ENCODE results near the gene CELSR1. TPM values are rescaled to one million over a fixed set of nuclear protein-coding genes. Genes with fewer than 3 reads are reported as not detected.

Gene CELSR1
- polyA plus RNA-seq, 1 donor, result 2.4 TPM

DNA sequence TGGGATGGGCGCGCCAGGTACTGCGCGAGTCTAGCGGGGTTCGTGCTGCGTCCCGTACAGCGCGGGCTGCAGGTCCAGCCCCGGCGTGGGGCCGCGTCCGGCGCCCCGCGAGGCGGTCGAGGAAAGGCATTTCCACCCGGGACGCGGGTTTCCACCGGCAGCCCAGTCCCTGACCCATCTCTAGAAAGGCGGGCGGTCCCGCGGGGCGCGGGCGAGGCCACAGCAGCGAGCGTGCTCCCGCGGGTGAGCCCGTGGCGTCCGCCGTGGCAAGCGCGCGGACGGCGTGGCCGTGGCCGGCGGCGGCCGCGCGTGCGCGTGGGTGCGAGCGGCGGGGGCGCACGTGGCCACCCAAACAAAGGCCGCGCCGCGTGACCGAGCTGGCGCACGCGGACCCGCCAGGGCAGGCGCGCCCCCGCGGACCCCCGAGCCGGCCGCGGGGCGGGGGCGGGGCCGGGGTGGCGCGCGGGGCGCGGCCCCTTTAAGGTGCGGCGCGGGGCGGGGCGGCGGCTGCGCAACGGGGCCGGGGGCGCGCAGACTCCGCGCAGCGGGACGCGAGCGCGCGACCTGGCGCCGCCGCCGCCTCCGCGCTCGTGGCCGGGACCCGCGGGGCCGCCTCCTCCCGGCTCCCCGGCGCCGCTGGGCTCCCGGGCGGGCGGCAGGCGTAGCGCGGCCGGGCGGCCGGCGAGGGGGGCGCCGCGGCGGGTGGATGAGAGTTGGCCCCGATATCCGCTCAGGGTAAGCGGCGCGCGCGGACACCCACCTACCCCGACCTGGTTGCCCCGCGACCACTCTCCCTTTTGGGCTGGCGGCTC lies 39.3 kb upstream of the CELSR1 start:
- no peak for DNase-seq (ENCODE audit: low read depth)

DNA sequence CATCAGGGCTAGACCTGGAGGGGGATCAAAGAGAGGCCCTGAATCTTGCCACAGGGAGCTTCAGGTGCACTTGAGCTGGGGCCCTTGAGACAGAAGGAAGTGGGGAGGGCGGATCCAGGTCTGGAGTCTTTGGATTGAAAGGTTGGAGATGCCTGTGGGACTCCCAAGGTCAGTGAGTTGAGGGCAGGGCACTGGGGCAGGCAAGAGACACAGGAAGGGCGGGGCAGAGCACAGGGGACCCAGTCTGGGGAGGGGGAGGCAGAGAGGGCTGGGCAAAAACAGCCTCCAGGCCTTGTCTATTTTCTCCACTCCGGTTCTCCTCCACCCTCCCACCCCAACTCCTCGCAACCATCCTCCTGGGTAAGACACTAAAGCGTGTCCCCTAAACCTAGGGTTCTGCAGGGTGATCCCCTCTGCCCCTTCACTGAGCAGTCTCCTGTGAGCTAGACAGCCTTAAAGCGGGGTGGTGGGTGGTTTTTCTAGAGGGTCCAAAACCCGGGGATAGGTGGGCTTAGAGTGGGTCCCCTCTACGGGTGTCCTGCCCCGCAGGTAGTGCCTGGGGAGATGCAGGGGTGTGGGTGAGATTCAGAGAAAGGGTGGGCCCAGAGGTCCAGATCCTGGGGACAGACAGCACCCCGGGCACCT lies 38.6 kb upstream of the CELSR1 start:
- DNase-seq (ENCODE audit: low read depth), result no peak

DNA sequence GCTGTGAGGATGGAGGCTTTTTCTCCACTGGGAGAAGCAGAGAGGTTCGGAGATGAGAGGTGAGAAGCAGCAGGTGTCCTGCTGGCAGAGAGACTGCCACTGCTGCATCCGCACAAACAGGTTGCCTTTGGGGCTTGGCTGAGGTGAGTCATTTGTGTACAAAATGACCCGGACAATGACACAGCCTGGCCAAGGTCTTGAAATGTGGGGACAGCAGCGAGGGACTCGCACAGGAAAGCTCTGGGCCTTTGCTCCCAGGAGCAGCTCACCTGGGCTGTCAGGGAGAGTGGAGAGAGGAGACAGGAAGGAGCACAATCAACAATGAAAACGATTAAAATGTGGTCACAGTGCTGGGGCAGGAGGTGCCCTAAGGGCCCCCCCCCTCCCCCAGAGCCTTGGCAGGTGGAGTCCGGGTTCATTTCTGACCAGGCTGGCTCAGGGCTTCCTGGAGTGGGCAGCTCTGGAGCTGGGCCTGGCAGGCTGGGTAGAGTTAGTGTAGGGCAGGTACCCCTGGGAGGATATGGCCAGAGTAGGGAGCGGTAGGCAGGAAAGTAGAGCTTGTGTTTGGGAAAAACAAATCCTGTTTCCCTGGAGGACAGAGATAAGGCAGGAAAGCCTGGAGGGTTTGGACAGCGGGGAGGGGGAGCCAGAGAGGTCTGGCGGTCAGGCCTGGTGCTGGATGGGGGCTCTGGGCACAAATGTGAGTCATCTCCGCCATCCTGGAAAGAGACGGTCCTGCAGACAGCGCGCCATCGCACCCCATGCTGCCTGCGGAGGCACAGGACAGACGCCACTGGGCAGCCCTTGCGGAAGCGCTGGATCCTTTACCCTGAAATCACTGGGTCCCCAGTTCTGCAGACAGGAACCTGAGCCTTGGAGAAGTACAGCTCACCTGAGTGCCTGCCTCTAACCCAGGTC lies 37.8 kb upstream of the CELSR1 start:
- DNase-seq (ENCODE audit: low read depth), result no peak

DNA sequence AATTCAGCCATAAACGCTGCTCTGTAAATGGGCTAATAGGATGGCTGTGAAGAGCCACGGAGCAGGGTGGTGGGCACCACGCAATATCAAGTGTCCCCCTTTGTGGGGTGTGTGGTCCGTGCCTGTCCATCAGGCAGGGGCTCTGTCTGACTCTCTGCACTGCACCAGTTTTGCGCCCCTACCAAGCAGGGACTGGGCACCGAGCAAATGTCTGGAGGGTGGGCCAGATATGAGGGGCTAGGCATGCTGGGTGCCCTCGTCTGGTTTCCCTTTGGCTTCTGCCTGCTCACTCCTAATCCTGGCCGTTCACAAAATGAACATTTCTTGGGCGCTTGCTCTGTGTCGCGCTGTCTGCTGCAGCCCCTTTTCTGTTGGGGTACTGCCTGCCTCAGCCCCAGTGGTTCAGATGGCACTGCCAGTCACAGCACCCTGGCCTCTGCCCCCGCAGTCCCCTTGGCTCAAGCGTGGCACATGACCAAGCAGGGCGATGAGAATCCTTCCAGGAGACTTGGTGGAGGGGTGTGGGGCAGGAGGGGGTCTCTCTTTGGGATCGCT lies 37.1 kb upstream of the CELSR1 start:
- DNase-seq (ENCODE audit: low read depth), result no peak

DNA sequence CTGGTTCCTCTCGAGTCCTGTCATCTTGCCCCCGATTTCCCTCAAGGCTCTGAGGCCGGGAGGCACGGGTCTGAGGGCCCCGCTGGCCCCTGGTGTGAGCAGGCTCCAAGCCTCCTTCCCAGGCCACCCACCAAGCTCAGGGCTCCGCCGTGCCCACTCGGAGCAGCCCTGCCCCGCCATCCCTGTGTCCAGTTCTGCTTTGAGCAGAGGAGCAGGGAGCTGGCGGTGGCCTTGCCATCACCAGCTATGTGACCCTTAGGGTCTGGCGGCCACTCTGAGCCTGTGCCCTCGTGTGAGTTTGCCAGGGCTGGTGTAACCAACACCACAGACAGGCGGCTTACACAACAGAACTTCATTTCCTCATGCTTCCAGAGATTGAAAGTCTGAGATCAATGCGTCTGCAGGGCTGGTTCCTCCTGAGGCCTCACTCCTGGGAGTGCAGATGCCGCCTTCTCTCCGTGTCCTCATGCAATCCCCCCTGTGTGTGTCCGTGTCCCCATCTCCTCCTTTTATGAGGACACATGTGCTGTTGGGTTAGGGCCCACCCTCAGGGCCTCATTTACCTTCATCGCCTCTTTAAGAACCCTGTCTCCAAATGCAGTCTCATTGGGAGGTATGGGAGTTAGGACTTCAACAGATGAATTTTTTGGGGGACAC lies 36.5 kb upstream of the CELSR1 start:
- DNase-seq (ENCODE audit: low read depth), result no peak

DNA sequence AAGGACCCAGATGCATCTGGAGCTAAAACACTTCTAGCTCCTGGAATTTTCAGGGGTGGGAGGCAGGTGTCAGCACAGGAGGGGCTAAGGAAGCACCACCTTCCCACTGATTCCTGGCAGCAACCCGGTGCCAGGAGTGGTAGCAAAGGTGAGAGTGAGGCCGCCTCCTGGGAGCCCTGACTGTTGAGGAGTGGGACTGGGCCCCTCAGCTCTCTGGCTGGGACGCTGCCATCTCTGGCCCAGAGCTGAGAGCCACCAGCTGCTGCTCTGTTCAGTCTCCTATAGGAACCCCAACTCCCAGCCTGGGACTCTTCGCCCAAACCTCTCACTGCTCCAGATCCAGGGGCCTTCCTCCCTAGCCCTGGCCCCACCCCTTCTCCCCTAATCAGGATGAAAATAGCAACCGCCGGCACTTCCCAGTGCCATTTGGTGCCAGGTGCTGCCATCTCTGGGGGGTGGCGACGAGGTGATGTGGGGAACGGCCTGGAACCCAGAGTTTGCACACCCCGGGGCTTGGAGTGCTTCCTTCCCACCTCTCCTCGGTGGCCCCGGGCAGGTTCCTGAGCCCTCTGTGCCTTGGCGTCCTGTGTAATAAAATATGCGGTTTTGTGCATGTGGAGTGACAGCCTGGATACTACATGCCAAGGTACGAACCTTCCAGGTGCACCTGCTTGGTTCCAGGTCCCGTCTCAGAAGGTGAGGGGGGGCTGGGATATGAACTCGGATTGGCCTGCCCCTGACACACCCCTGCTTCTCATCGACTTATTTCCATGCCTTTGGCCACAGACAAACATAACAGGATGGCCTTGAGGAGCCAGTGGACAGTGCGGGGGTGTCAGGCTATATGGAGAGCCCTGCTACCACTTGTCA lies 35.7 kb upstream of the CELSR1 start:
- no peak for DNase-seq (ENCODE audit: low read depth)

DNA sequence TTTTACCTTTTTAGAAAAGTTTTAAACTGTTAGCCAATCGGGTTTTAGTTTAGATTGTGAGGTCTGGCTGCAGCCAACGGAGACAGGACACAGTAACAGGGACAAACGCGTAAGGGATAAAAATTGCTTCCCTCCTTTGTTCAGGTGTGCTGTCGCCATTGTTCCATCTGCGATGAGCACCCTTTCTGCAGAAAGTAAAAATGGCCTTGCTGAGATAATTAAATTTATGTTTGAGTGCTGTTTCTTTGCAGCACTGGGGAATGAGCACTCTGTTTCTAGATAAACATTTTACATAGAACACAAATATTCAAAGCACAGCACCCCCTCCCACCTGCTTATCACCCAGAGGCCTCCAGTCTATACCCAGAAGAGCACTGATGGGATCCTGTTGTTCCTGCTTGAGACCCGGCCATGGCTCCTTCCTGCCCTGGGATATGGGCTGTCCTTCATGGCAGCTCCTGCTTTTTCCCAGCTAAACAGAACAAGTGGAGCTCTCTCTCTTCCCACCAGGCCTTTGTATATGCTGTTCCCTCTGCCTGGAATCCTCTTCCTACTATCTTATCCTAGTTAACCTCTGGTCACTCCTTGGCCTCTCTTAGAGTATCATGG lies 34.3 kb upstream of the CELSR1 start:
- no peak for DNase-seq (ENCODE audit: low read depth)

DNA sequence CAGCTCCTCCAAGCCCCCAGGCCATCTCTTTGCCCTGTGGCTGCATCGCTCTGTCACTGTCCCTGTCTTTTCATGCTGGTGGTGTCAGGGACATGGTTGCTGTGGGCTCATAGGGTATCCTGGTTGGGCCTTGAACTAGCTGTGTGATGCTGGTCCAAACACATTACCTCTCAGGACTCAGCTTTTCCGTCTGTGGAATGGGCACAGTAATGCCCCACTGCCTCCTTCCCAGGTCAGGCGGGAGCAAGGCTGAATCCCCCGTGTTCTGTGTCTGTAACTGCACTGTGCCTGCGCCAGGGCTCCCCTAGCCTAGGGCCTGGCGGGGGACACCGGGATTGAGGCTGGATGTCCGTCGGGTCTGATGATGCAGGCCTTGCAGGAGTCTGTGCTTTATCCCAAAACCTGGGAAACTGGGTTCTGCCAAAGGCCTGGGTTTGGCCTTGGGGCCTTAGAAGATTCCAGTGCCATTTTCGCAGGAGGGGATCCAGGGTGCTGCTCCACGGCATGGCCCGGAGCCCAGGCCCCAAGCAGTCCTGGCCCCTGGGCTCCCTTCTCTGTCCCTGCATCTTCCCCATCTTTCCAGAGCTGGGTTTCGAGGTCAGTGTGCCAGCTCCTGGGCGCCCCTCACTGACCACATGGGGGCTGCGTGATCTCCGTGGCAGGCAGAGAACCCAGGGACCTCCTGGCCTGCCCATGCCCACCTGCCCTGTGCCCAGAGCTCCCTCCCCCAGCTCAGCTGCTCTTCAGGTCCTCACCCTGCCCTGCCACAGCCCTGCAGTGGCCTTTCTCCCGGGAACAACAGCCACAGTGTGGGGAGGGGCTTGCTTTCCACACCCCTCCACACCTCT lies 32.7 kb upstream of the CELSR1 start:
- DNase-seq (ENCODE audit: low read depth), result no peak

DNA sequence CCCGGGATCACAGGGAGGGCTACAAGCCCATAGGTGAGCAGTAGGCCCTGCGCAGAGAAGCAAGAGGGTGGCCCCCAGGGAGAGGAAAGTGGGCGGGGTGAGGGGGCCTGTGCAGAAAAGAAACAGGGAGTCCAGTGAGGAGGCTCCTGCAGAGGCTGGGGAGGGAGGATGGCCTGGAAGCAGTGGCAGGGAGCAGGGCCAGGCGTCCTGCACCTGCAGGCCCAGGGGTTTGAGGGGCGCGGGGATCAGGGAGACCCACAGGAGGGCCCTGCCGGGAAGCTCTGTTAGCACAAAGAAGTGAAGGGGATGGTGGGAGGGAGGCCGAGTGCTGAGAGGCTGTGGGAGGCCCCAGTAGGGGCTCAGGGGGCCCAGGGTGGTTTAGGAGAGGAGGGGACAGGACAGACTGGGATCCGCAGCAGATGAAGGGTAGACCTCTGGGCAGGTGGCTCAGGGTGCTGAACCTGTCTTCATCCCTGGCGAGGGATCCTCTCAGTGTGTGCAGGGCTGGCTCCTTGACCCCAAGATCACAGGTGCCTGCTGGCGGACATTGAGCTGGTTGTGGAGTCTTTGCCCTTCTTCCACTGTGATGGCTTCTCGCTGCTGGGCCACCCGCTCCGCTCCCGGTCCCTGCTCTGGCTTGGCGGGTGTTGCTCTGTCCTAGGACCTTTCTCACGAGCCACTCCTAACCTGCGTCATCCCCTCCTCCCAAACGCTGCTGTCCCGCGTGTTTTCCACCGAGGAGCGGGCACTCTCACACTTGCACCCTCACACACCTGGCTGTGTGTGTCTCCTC lies 31.8 kb upstream of the CELSR1 start:
- DNase-seq (ENCODE audit: low read depth), result no peak

DNA sequence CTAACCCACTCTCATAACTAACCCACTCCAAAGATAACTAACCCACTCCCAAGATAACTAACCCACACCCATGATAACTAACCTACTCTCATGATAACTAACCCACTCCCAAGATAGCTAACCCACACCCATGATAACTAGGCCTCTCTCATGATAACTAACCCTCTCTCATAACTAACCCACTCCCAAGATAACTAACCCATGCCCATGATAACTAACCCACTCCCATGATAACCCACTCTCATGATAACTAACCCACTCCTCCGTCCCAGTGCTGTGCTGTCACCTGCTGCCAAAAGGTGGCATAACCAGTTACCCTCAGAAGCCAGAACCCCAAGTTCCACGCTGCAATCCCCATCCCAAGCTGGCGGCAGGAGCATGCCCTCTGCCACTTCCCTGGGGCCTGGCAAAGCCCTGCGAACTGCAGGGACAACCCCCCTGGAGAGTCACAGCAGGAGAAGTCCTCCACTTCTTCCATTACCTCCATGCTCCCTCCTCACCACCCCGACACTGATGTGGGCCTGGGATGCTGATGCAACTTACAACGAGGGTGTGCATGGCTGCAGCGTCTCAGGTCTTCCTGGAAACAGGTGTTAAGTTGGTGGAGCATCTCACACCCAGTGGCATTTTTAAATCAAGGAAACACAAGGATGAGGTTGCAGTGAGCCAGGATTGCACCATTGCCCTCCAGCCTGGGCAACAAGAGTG lies 30.8 kb upstream of the CELSR1 start:
- no peak for DNase-seq (ENCODE audit: low read depth)

DNA sequence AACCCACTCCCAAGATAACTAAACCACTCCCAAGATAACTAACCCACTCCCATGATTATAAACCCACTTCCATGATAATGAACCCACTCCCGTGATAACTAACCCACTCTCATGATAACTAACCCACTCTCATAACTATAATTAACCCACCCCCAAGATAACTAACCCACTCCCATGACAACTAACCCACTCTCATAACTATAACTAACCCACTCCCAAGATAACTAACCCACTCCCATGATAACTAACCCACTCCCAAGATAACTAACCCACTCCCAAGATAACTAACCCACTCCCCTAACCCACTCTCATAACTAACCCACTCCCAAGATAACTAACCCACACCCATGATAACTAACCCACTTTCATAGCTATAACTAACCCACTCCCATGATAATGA lies 30.1 kb upstream of the CELSR1 start:
- no peak for DNase-seq (ENCODE audit: low read depth)

DNA sequence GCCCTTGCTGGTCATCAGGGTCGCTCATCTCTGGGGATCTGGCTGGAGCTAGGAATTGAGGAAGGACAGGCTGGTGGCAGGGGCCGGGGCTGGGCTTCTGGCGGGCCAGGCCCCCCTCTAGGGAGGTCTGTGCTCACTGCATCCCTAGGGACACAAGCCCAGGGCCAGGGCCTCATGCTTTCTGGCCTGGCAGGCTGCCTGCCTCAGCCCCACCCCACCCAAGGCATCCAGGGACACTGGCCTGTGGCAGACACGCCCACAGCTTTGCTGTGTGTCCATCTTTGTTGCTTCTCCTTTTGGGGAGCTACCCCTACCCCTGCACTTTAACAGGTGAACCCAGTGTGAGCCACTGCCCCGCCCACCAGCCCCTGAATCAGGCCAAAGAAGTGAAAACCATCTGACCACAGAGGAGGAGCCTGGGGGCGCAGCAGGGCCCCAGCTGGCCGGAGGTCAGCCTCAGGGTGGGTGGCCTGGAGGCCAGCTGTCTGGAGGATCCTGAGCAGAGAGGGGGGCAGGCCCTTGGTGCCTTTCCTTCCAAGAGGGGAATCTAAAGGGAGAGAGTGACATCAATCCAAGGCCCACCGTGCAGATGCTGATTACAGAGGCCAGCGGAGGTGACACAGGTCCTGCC lies 26.8 kb upstream of the CELSR1 start:
- no peak for DNase-seq (ENCODE audit: low read depth)

DNA sequence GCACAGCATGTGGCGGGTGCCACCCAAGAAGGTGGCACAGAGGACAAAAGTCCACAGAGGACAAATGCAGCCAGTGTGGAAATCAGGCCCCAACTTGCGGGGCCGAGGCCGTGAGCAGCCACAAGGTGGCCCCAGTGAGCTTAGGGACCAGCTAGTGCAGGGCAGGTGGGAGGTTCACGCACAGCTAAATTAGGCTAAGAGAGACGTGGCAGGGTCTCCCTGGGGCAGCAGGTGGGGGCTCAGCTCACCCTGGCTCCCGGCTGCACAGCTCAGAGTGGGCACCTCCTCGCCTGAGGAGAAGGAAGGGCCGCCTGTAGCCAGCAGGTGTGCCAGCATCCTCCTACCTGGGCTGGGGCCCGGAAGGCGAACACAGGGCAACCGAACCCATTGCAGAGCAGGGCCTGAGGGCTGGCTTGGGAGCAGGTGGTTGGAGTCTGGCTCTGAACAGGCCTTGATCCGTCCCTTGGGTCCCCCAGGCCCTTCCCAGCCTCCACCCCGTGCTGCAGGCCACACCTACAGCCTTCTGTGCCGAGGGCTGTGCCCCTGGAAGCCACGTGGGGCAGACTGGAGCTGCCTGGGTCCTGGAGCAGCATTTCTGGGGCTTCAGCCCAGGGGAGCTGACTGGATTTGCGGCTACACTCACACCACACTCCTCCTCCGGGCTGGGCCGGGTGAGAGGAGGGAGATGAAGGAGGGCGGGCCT lies 26.1 kb upstream of the CELSR1 start:
- no peak for DNase-seq (ENCODE audit: low read depth)

DNA sequence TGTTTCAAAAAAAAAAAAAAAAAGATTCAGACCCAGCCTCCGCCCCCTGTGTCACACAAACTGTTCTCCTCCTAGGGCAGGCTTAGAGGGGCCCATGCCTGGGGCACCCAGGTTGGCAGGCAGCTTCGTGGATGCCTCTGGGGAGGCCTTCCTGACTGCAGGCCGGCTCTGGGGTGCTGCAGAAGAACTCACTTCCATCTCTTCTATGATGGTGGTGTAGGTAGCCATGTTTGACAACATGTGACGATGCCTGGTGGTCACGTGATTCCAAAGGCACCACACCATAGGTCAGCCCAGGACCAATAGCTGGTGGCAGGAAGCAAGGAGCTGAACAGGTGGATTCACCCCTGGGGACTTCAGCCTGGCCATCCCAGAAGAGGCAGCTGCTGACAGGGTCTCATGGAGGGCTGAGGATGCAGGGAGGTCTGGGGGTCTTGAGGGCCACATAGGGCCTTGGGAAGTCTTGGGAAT lies 24.1 kb upstream of the CELSR1 start:
- no peak for DNase-seq (ENCODE audit: low read depth)

DNA sequence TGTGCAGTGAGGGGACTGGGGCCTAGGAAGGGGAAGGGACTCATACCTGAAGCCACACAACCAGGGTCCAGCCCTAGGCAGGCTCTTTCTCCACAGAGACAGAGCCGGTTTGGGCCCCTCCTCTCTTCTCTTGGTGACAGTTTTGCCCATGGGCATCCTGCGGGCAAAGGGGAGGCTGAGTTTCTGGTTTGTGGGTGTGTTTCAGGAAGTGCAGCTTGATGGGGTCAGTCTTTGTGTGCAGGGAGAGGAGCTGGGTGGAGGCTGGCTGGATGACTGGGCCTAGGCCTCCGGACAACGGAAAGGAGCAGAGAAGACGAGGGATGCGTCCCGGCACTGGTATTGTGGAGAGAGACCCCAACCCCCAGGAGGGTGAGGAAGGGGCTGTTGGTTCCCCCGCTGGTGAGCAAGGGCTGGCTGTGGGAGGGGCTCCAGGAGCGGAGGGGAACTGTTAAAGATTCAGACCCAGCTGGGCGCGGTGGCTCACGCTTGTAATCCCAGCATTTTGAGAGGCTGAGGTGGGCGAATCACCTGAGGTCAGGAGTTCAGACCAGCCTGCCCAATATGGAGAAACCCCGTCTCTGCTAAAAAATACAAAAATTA lies 23.4 kb upstream of the CELSR1 start:
- DNase-seq (ENCODE audit: low read depth), result no peak
